ENCODE results near the gene RRP9. TPM values are rescaled to one million over a fixed set of nuclear protein-coding genes. Genes with fewer than 3 reads are reported as not detected.

Gene RRP9
- total and polyA plus RNA-seq, 4 donors, result 6.5 to 11.0 (median 7.8) TPM

- Histone ChIP-seq H3K4me1 (ENCODE audit: control insufficient read depth in 4 of 4, insufficient read depth in 4 of 4, low read length in 3 of 4) (peaks cover 11 to 49% (median 37%) of the 10 kb centered on the region in 4 donors), H3K27ac (ENCODE audit: low read depth in 1 of 2, low read length in 2 of 2) (peak within 1 kb of the TSS; percentile 94 to 97), H3K36me3 (ENCODE audit: control insufficient read depth in 4 of 4, insufficient read depth in 3 of 4, low read depth in 1 of 4, low read length in 3 of 4) (no peaks in the 10 kb centered on the region), H3K9ac (ENCODE audit: low read depth in 1 of 2, low read length in 2 of 2) (peak within 1 kb of the TSS; percentile 92 to 95), H3K9me3 (ENCODE audit: control insufficient read depth in 4 of 4, low read length in 3 of 4) (no peaks in the 10 kb centered on the region), H3K27me3 (ENCODE audit: control insufficient read depth in 4 of 4, insufficient read depth in 4 of 4, low read length in 3 of 4) (no peaks in the 10 kb centered on the region), H3K4me3 (ENCODE audit: low read depth in 1 of 3, low read length in 3 of 3) (peak within 1 kb of the TSS; percentile 64 to 79 (median 76))
- DNase-seq (ENCODE audit: low spot score), result peak; percentile 71
- WGBS, result under 1% methylated on average over 63 of the region's 63 CpGs
- TF ChIP-seq HNF4G (IDR thresholded peaks at IDR 0.05), result peak; percentile 86
- TF ChIP-seq FOXA2 (IDR thresholded peaks at IDR 0.05), result no peak
- TF ChIP-seq ATF3 (IDR thresholded peaks at IDR 0.05), result no peak
- peak in 1 of 2 donors; percentile 37 for TF ChIP-seq GABPA (IDR thresholded peaks at IDR 0.05 in 1 of 2, conservative IDR thresholded peaks at IDR 0.05 in 1 of 2)
- no peak for TF ChIP-seq NR2F2 (IDR thresholded peaks at IDR 0.05)
- TF ChIP-seq RXRA (IDR thresholded peaks at IDR 0.05), result peak in 1 of 2 donors; percentile 31
- peak in 1 of 2 donors; percentile 17 for TF ChIP-seq EGR1 (IDR thresholded peaks at IDR 0.05; ENCODE audit: low read depth in 2 of 2)
- no peak for TF ChIP-seq YY1 (IDR thresholded peaks at IDR 0.05)
- no peak for TF ChIP-seq RAD21 (IDR thresholded peaks at IDR 0.05)
- peak; percentile 63 for TF ChIP-seq SP1 (IDR thresholded peaks at IDR 0.05)
- TF ChIP-seq ZBTB33 (IDR thresholded peaks at IDR 0.05), result no peak
- no peak for TF ChIP-seq TAF1 (conservative IDR thresholded peaks at IDR 0.05)
- no peak for TF ChIP-seq JUND (IDR thresholded peaks at IDR 0.05)
- peak; percentile 18 for TF ChIP-seq REST (IDR thresholded peaks at IDR 0.05)
- TF ChIP-seq HNF4A (conservative IDR thresholded peaks at IDR 0.05), result peak; percentile 92 to 93
- TF ChIP-seq CTCF (IDR thresholded peaks at IDR 0.05; ENCODE audit: low read depth, low read length, missing input control), result no peak
- TF ChIP-seq FOXA1 (IDR thresholded peaks at IDR 0.05), result no peak
- TF ChIP-seq MAX (IDR thresholded peaks at IDR 0.05), result no peak
These were observed 33.5 kb upstream of the RRP9 start, which contains the start of gene ABHD14A for GRCh38 chr3:51974963-51975851. ABHD14A (plus strand) TSS chr3:51975064; CDS start chr3:51975136, 72 bp downstream.
